HG02885 (cell line): ENCODE results near the gene COPS4.
"Not testable (repeated sequence)": the region's sequence is repeated elsewhere in the genome, so short reads cannot be mapped to it uniquely, and the experiment has no call there.

Experiments
- ATAC-seq: cut with Tn5 transposase; IDR thresholded peaks from one replicate; pipeline ENCODE4 v1.9.1; 2021; ENCODE audit warnings: mild to moderate bottlenecking; ENCODE audit not compliant: unreplicated experiment, poor library complexity

The COPS4 gene

DNA sequence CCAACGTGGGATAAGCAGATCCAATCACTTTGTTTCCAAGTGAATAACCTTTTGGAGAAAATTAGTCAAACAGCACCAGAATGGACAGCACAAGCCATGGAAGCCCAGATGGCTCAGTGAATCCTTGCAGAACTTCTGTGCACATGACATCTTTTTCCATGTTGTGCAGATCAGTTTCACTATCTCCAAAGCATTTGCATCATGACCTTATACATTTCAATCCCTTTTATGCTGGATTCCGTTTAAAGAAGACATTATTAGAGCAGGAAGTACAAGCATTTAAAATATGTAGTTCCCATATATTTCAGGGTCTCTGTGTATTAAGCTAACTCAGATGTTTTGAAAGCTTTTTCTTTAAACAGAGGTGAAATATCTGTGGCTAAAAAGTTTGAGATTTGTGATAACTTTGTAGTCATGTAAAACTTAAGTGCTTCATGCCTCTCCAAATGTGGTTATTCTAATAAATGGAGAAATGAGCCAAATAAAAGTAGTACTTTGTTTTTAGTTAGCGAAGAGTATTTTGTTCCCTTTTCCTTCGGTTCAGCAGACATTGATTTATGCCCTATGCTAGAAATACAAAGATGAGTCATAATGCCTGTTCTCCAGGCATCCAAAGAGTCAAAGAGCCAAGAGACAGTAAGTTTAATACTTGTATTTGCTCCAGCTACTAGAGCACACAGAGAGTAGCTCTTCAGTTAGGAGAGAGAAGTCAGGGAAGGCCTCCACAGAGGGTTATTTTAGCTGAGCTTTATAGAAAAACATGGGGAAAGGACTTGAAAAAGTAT is 40.5 kb downstream of the COPS4 start:
- no peak for ATAC-seq

DNA sequence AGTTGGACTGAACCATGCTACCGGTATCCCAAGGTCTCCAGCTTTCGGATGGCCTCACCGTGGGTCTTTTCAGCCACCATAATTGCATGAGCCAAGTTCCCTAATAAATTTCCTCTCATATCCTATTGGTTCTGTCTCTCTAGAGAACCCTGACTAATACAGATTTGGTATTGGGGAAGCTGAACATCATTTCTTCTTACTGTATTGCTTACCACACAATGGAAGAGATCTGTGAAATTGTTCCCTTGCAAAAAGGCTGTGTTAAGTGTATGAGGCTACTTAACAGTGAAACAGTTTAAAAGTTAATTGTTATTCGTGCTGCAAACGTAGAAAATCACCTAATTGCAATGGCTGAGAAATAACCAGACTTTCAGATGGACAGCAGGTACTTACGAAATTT is 45.6 kb downstream of the COPS4 start:
- ATAC-seq = no peak

DNA sequence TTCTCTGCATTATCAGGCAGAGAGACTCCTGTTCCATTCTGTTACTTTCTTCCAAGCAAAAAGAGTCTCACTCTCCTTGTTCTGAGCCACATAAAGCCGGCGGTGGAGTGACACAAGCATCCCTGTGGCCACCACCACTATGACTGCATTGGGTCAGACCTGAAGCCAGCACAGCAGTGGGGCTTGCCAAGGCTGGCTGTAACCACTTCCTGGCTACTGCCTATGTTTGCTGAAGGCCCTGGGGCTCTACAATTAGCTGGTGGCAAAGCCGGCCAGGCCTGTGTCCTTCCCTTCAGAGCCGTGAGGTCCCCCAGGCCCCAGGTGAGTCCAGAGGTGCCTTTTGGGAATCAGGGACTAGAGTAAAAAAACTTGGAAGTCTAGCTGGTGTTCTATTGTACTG is 47.8 kb downstream of the COPS4 start:
- no peak for ATAC-seq

DNA sequence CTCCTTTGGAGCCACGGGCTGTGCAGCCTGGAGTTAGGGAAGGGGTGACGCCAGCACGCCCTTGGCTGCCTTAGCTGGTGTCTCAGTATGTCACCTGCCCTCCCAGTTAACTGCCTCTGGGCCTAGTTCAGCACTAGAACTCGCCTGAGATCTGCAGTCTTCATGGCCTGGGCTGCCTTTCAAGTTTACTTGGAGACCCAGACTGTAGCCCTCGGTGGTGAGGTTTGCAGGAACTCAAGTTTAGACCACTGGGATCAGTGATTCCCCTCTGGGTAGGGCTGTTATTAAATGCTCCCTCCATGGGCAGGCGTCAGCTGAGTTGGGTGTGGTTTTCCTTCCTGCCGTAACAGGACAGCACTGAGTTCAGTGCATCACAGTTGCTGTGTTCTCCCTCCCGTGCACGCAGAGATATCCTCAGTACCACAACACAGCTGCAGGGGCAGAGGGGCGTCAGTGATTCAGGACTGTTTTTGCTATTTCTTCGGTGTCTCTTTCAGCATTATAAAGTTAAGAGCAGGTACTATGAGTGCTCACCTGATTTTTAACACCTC is 49.0 kb downstream of the COPS4 start:
- ATAC-seq = peak; percentile 50

DNA sequence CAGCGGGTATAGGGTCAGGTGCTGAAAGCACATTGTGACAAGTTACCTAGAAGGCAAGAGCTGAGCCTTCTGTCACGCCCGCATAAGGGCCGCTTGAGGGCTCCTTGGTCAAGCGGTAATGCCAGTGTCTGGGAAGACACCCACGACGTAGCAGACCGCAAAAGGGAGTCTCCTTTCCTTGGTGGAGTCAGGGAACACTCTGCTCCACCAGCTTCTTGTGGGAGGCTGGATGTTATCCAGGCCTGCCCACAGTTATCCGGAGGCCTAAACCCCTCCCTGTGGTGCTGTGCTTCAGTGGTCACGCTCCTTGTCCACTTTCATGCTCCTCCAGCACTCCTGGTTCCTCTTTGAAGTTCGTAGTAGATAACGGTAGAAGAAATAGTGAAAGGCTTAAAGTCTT is 50.0 kb downstream of the COPS4 start:
- ATAC-seq = not testable (repeated sequence)

DNA sequence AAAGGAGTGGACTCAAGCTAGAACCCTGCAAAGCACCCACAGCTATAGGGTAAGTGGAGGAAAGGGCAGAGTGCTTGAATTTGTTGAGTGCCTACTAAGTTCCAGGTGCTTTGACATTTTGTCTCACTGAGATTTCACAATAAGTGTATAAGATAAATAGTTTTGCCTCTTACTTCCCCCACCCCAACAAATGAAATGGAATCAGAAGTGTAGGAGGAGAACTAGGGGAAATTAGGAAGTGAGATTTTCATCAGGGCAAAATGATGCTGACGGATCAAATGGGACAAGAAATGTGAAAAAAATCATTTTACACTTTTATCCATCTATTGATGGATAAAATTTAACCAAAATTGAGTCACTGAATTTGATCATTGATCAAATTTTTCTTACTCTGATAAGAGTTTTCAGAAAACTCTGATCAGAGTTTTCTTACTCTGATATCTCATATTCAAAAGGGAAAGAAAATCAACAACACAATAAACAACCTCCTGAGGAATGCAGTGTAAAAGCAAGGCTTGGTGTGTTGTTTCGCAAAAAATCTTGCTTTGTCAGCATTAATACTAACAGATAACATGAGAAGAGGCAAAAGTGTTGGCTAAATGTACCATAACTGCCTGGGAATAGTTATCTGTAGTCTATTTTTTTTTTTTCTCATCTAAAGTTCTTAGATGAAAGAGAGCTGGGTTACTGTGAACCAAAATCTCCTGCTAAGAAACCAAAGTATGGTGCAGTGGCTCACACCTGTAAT is 54.6 kb downstream of the COPS4 start:
- ATAC-seq = no peak

DNA sequence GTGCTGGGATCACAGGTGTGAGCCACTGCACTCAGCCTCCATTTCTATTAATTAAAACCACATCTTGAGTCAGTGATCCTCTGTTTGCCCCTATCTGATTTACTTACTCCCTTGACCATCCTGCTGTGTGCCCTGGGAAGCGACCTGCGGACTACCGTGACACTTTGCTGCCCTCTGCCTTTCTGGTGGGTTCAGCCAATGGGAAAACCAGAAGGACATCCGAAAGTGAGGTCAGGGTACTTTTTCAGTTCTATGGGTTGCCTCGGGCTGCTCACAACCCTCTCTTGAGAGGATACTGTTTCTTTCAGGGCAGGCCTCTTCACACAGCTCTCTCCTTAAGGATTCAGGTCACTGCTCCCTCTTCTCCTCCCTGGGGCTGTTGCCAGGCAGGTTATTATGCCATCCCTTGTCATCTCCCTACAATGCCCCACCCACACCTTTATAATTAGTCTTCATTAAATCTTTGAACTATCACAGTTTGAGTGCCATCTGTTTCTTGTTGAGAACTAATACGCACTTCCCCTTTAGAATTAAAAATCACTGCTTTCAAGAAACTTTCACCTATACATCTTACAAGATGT is 58.2 kb downstream of the COPS4 start:
- no peak for ATAC-seq

DNA sequence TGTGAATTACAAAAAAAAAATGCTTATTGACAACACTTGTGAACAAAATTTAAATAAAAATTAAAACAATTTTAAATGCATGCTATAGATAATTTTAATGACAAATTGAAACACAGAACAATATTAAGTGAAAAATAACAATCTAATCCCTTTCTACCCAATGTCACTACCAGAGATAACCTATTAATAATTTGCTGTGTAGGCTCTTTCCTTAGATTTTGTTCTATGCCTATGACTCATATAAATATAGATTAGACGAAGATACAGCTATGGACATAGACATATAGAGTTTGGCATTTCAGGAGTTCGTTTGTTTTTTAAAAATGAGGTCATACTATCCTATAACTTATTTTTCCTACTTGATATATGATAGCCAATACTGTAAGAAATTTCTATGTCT is 61.4 kb downstream of the COPS4 start:
- ATAC-seq = no peak

DNA sequence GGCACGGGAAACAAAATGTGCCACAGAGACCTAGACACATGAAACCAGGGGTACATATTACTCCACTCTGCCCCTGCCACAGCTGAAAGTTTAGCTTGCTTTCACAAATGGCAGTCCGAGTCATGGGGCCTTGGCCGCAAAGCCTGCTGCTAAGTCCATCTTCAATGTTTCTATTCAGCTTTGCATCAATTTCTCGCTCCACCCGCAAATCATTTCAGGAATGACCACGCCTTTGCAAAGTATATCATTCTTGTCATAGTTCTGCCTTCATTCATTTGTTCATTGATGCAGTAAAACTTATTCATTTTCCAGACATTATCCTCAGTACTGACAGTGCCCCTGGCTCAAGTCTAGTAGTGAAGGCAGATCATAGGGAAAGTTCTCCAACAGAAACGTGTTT is 70.0 kb downstream of the COPS4 start:
- no peak for ATAC-seq

DNA sequence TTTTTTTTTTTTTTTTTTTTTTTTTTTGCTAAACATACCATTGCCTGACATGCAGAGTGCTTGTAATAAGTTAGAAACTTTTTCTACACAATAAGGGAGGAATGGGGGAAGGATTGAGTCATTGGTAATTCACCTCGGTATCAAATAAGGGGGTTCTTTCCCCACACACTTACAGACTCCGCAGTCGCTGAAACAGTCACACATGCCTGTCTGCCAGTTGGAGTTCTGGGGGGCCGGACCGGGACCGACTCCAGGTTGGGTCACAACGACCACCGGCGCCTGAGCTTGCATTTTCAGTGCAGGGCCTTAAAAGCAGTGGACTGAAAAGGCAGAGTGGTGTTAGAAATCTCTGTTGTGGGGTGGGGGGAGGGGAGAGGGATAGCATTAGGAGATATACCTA is 72.6 kb downstream of the COPS4 start:
- no peak for ATAC-seq

DNA sequence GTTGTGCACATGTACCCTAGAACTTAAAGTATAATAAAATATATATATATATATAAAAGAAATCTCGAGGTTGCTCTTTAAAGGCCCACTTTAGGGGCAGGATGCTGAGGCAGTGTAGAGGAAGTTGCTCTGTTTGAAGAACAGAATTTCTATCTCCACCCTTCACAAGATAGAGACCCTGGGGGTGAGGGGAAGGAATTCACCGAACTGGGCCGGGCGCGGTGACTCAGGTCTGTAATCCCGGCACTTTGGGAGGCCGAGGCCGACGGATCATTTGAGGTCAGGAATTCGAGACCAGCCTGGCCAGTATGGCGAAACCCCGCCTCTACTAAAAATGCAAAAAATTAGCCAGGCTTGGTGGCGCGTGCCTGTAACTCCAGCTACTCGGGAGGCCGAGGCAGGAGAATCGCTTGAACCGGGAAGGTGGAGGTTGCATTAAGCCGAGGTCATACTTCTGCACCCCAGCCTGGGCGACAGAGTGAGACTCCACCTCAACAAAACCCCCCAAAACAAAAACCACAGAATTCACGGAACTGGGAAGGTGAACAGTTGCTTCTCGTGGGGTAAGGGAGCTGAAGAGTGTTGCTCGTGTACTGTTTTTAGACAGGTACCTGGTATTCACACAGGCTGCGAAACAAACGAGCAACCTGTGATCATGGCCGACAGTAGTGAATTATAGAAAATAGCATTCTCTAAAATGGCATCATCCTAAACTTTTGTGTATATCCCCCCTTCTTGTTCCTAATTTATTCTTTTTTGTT is 73.3 kb downstream of the COPS4 start:
- ATAC-seq = no peak

DNA sequence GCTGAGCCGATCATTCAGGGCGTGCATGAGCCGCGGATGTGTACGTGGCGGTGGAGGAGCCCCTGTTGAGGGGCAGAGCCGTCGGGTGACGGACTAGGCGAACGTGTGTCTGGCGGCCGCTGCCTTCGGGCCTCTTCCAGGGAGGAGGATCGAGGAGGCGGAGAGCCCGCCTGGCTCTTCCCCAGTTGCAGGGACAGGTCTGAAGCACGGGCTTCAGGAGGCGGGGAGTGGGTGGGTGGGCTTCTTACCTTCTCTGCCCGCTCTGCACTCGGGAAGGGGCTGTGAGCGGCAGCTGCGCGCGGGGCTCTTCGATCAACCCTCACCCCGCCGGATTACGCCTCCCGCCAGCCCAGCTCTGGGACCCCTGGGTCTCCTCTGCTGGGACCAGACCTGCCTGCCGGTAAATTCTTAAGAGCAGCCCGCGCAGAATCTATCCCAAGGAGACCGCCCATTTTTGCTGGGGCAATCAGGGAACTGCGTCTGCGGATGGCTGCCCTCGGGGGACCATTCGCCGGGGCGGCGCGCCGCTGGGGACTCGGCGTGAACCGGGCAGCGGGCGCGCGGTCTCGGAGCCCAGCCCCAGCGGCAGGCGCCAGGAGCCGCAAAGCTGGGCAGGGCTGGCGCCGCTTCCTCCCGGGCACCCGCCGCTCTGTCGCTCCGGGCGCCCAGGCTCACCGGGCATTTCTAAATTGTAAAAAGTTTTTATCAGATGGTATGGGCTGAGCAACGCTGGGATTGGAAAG is 74.7 kb downstream of the COPS4 start:
- peak; percentile 26 for ATAC-seq

DNA sequence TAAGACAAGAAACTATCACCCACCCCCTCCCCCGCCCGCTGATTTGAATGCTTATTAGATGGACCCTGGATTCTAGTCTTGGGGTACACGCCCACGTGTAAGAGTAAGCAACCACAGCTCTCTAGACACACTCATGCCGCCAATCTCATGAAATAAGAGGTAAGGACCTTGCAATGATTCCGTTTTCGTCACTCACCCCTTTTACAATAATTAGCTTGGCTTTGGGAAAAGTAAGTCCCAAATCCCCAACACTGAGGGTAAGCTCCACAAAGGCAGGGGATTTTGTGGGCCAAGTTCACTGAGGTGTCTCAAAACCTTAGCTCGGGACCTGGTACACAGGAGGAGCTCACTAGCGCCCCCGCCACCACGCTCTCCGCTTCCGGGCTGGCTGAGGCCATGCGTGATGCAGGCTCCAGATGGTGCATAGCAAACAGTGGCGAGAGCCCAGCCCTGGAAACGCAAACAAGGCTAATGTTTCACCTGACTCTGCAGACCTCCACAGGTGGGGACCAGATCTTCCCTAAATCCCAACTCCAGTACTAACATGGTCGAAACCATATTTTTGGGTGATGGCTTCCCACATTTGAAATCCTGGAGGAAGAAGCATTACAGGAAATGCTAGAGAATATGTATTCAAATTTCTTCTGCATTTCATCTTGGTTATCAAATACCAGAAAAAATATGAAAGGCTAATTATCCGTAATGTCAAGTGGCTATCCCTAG is 75.4 kb downstream of the COPS4 start:
- ATAC-seq = peak; percentile 79

DNA sequence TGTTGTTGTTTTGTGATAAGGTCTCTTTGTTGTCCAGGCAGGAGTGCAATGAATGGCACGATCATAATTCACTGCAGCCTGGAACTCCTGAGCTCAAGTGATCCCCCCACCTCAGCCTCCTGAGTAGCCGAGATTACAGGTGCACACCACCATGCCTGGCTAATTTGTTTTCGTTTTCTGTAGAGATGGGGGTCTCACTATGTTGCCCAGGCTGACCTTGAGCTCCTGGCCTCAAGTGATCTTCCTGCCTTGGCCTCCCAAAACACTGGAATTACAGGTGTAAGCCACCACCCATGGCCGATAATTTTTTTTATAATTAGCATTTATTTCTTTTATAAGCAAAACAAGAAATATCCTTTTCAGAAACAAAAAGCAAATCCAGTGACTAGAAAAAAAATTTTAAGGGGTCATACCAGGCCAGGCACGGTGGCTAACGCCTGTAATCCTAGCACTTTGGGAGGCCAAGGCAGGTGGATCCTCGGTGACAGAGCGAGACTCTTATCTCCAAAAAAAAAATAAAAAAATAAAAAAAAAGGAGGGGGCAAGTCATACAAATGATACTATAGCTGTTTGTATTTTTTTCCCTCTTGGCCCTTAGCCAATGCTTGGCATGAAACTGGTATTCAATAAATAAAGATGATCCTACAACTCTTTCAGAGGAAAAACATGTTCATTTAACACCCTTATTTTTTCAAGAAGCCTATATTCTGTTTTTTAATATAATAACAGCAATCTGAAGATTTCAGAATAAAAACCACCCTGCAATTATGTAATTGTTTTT is 76.2 kb downstream of the COPS4 start:
- no peak for ATAC-seq

DNA sequence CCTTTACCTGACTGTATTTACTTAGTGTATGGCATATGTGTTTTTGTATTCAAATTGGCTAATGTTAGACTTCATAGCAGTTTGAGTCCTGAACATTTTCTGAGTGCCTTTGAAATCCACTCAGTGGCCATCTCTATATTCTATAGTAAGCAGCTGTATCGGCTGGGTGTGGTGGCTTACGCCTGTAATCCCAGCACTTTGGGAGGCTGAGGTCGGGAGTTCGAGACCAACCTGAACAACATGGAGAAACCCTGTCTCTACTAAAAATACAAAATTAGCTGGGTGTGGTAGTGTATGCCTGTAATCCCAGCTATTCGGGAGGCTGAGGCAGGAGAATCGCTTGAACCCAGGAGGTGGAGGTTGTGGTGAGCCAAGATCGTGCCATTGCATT is 76.8 kb downstream of the COPS4 start:
- not testable (repeated sequence) for ATAC-seq

DNA sequence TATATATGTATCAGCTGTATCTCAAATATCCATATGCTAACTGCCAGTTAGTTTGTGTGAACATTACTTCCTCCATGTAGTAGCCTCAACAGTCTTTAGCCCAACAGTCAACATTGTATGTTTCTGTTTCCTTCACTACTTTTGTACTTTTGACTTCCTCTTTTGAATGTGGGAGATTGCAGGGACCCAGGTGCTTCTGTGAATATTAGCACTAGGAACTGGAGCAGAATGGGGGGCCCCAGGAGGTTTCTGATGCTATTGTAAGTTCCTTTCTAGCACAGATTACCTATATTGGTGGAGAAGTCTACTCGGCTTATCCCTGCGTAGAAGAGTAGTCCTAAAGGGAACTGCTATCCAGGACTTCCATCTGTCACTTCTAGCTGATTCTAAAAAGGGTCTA is 77.2 kb downstream of the COPS4 start:
- peak; percentile 41 for ATAC-seq

DNA sequence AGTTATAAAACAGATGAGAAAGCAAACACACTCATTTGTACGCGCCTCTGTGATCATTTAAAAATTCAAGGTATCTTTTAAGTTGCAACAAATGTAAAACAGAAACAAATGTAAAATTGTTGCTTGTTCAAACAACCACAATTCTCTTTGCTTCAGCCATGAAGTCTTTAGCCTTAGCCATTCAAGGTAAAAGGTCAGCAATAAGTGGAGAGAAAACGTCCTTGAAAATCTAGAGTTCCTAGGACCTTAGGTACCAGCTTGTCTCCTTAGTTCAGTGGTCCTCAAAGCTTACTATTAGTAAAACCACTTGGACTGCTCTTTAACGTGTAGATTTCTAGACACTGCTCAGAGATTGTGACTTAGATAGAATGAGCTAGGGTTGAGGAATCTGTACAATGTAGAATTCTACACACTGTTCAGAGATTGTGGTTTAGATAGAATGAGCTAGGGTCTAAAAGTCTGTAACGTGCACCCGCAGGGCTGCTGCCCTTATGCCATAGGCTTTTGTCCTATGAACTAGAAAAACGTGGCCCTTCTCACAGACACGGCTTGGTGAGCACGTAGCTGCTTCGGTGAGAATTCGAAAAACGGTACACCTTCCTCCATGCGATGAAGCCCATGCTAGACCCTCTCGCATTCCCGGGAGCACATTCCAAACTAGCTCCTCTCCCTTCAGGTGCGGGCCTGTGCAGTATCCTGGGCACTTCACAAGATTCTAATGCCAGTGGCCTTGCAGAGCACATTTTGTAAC is 77.9 kb downstream of the COPS4 start:
- no peak for ATAC-seq

DNA sequence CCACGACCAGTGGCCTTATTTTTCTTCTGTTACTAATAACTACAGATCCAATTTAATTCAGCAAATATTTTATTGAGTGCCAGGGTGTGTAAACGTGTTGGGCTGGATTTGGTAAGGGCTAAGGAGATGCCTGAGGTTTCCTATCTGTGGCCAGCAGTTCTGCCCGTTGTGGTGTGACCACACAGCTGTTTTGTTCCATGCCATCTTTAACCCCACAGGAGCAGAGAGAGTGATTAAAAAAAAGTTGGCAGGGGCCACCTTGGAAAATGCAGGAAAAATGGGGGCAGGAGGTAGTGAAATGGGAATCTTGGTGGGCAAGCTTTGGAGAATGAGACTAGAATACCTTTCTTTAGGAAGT is 78.4 kb downstream of the COPS4 start:
- ATAC-seq = no peak
